Measurements from ENCODE around the gene ELOA2. TPM values are rescaled to one million over a fixed set of nuclear protein-coding genes. Genes with fewer than 3 reads are reported as not detected.

Gene ELOA2
- polyA plus RNA-seq = not detected
- long read RNA-seq, donor 1 = 0 reads
- long read RNA-seq, donor 2 = 0 reads
- long read RNA-seq, donor 3, partial matches to known transcripts = 0 of 1 reads
- long read RNA-seq, donor 3, other reads (novel, unspliced or antisense) = 0 of 1 reads
- long read RNA-seq, donor 4 = 0 reads
- long read RNA-seq, donor 5 = 0 reads
- long read RNA-seq, donor 6 = 0 reads
- long read RNA-seq, donor 7 = 0 reads
- long read RNA-seq, donor 8 = 0 reads
- long read RNA-seq, donor 9 = 0 reads
- long read RNA-seq, donor 10 = 0 reads

- 93 to 96% (median 94%) methylated on average over 28 to 29 of the region's 29 CpGs for WGBS, 3 donors
- Histone ChIP-seq H3K9me3 (ENCODE audit: control insufficient read depth in 2 of 2, insufficient read depth in 1 of 2, low read depth in 1 of 2, low read length in 1 of 2) (peaks cover 0 to 17% of the 10 kb centered on the region in 2 donors), H3K36me3 (ENCODE audit: control insufficient read depth in 3 of 3, insufficient read depth in 2 of 3, low read depth in 1 of 3, low read length in 3 of 3) (no peaks in the 10 kb centered on the region), H3K4me1 (ENCODE audit: control insufficient read depth in 3 of 3, insufficient read depth in 2 of 3, low read depth in 1 of 3, low read length in 2 of 3) (no peaks in the 10 kb centered on the region), H3K4me3 (ENCODE audit: low read depth in 1 of 3, low read length in 3 of 3) (no peak within 1 kb of the TSS), H3K27me3 (ENCODE audit: control insufficient read depth in 3 of 3, insufficient read depth in 3 of 3, low read length in 3 of 3) (no peaks in the 10 kb centered on the region), H3K27ac (ENCODE audit: low read depth in 1 of 3, low read length in 2 of 3) (no peak within 1 kb of the TSS)
- FAIRE-seq (no peak), DNase-seq (no peak)
Observed at GRCh38 chr18:47035156-47035671, at the start of gene ELOA2. Gene ELOA2 (minus strand): TSS chr18:47035621. CDS start chr18:47035264, 357 bp downstream.

GRCh38 chr18:47081578-47081977 lies 46.2 kb upstream of the ELOA2 start:
- Histone ChIP-seq H3K9me3 (ENCODE audit: control insufficient read depth in 2 of 2, insufficient read depth in 1 of 2, low read depth in 1 of 2, low read length in 1 of 2) (no peaks in the 10 kb centered on the region), H3K27me3 (ENCODE audit: control insufficient read depth in 3 of 3, insufficient read depth in 3 of 3, low read length in 3 of 3) (no peaks in the 10 kb centered on the region), H3K4me3 (ENCODE audit: low read depth in 1 of 3, low read length in 3 of 3) (no peak overlapping the region), H3K36me3 (ENCODE audit: control insufficient read depth in 3 of 3, insufficient read depth in 2 of 3, low read depth in 1 of 3, low read length in 3 of 3) (no peaks in the 10 kb centered on the region), H3K27ac (ENCODE audit: low read depth in 1 of 3, low read length in 2 of 3) (no peak overlapping the region), H3K4me1 (ENCODE audit: control insufficient read depth in 3 of 3, insufficient read depth in 2 of 3, low read depth in 1 of 3, low read length in 2 of 3) (no peaks in the 10 kb centered on the region)
- DNase-seq = no peak
- no peak for FAIRE-seq
- 82 to 87% (median 85%) methylated on average over 2 of the region's 2 CpGs for WGBS, 3 donors

- Histone ChIP-seq H3K27ac (ENCODE audit: low read depth in 1 of 3, low read length in 2 of 3) (no peak overlapping the region), H3K27me3 (ENCODE audit: control insufficient read depth in 3 of 3, insufficient read depth in 3 of 3, low read length in 3 of 3) (no peaks in the 10 kb centered on the region), H3K4me3 (ENCODE audit: low read depth in 1 of 3, low read length in 3 of 3) (no peak overlapping the region), H3K9me3 (ENCODE audit: control insufficient read depth in 2 of 2, insufficient read depth in 1 of 2, low read depth in 1 of 2, low read length in 1 of 2) (no peaks in the 10 kb centered on the region), H3K36me3 (ENCODE audit: control insufficient read depth in 3 of 3, insufficient read depth in 2 of 3, low read depth in 1 of 3, low read length in 3 of 3) (no peaks in the 10 kb centered on the region), H3K4me1 (ENCODE audit: control insufficient read depth in 3 of 3, insufficient read depth in 2 of 3, low read depth in 1 of 3, low read length in 2 of 3) (no peaks in the 10 kb centered on the region)
- FAIRE-seq = no peak
- no peak for DNase-seq
- WGBS, 3 donors = 96 to 97% (median 97%) methylated on average over 2 of the region's 2 CpGs
Observed at GRCh38 chr18:47080872-47081271, 45.5 kb upstream of the ELOA2 start.

GRCh38 chr18:47077111-47077510 lies 41.7 kb upstream of the ELOA2 start:
- WGBS, 3 donors = 86 to 91% (median 89%) methylated on average over 7 of the region's 7 CpGs
- Histone ChIP-seq H3K9me3 (ENCODE audit: control insufficient read depth in 2 of 2, insufficient read depth in 1 of 2, low read depth in 1 of 2, low read length in 1 of 2) (no peaks in the 10 kb centered on the region), H3K4me3 (ENCODE audit: low read depth in 1 of 3, low read length in 3 of 3) (no peak overlapping the region), H3K27me3 (ENCODE audit: control insufficient read depth in 3 of 3, insufficient read depth in 3 of 3, low read length in 3 of 3) (no peaks in the 10 kb centered on the region), H3K4me1 (ENCODE audit: control insufficient read depth in 3 of 3, insufficient read depth in 2 of 3, low read depth in 1 of 3, low read length in 2 of 3) (no peaks in the 10 kb centered on the region), H3K36me3 (ENCODE audit: control insufficient read depth in 3 of 3, insufficient read depth in 2 of 3, low read depth in 1 of 3, low read length in 3 of 3) (no peaks in the 10 kb centered on the region), H3K27ac (ENCODE audit: low read depth in 1 of 3, low read length in 2 of 3) (no peak overlapping the region)
- DNase-seq = no peak
- no peak for FAIRE-seq

- DNase-seq (no peak), FAIRE-seq (no peak)
- Histone ChIP-seq H3K27me3 (ENCODE audit: control insufficient read depth in 3 of 3, insufficient read depth in 3 of 3, low read length in 3 of 3) (no peaks in the 10 kb centered on the region), H3K4me1 (ENCODE audit: control insufficient read depth in 3 of 3, insufficient read depth in 2 of 3, low read depth in 1 of 3, low read length in 2 of 3) (no peaks in the 10 kb centered on the region), H3K9me3 (ENCODE audit: control insufficient read depth in 2 of 2, insufficient read depth in 1 of 2, low read depth in 1 of 2, low read length in 1 of 2) (no peaks in the 10 kb centered on the region), H3K27ac (ENCODE audit: low read depth in 1 of 3, low read length in 2 of 3) (no peak overlapping the region), H3K36me3 (ENCODE audit: control insufficient read depth in 3 of 3, insufficient read depth in 2 of 3, low read depth in 1 of 3, low read length in 3 of 3) (no peaks in the 10 kb centered on the region), H3K4me3 (ENCODE audit: low read depth in 1 of 3, low read length in 3 of 3) (no peak overlapping the region)
- whole genome bisulfite sequencing, 3 donors = 50 to 67% (median 60%) methylated on average over 13 of the region's 13 CpGs
Observed at GRCh38 chr18:47075098-47075883, 39.9 kb upstream of the ELOA2 start.

- 57 to 70% (median 60%) methylated on average over 3 of the region's 3 CpGs for whole genome bisulfite sequencing, 3 donors
- DNase-seq = no peak
- no peaks in the 10 kb centered on the region for H3K9me3 ChIP-seq (ENCODE audit: control insufficient read depth in 2 of 2, insufficient read depth in 1 of 2, low read depth in 1 of 2, low read length in 1 of 2)
- no peaks in the 10 kb centered on the region for H3K36me3 ChIP-seq (ENCODE audit: control insufficient read depth in 3 of 3, insufficient read depth in 2 of 3, low read depth in 1 of 3, low read length in 3 of 3)
- no peaks in the 10 kb centered on the region for H3K27me3 ChIP-seq (ENCODE audit: control insufficient read depth in 3 of 3, insufficient read depth in 3 of 3, low read length in 3 of 3)
- FAIRE-seq = no peak
- H3K4me3 ChIP-seq (ENCODE audit: low read depth in 1 of 3, low read length in 3 of 3) = no peak overlapping the region
- H3K4me1 ChIP-seq (ENCODE audit: control insufficient read depth in 3 of 3, insufficient read depth in 2 of 3, low read depth in 1 of 3, low read length in 2 of 3) = no peaks in the 10 kb centered on the region
- no peak overlapping the region for H3K27ac ChIP-seq (ENCODE audit: low read depth in 1 of 3, low read length in 2 of 3)
Observed at GRCh38 chr18:47067648-47068047, 32.2 kb upstream of the ELOA2 start.

GRCh38 chr18:47063096-47063495 lies 27.7 kb upstream of the ELOA2 start:
- H3K4me3 ChIP-seq (ENCODE audit: low read depth in 1 of 3, low read length in 3 of 3) = no peak overlapping the region
- no peaks in the 10 kb centered on the region for H3K9me3 ChIP-seq (ENCODE audit: control insufficient read depth in 2 of 2, insufficient read depth in 1 of 2, low read depth in 1 of 2, low read length in 1 of 2)
- DNase-seq (no peak), FAIRE-seq (no peak)
- WGBS, 3 donors = 90 to 93% (median 92%) methylated on average over 8 of the region's 8 CpGs
- no peak overlapping the region for H3K27ac ChIP-seq (ENCODE audit: low read depth in 1 of 3, low read length in 2 of 3)
- no peaks in the 10 kb centered on the region for H3K36me3 ChIP-seq (ENCODE audit: control insufficient read depth in 3 of 3, insufficient read depth in 2 of 3, low read depth in 1 of 3, low read length in 3 of 3)
- H3K4me1 ChIP-seq (ENCODE audit: control insufficient read depth in 3 of 3, insufficient read depth in 2 of 3, low read depth in 1 of 3, low read length in 2 of 3) = no peaks in the 10 kb centered on the region
- no peaks in the 10 kb centered on the region for H3K27me3 ChIP-seq (ENCODE audit: control insufficient read depth in 3 of 3, insufficient read depth in 3 of 3, low read length in 3 of 3)

GRCh38 chr18:47062471-47062870 lies 27.1 kb upstream of the ELOA2 start:
- Histone ChIP-seq H3K4me3 (ENCODE audit: low read depth in 1 of 3, low read length in 3 of 3) (no peak overlapping the region), H3K36me3 (ENCODE audit: control insufficient read depth in 3 of 3, insufficient read depth in 2 of 3, low read depth in 1 of 3, low read length in 3 of 3) (no peaks in the 10 kb centered on the region), H3K4me1 (ENCODE audit: control insufficient read depth in 3 of 3, insufficient read depth in 2 of 3, low read depth in 1 of 3, low read length in 2 of 3) (no peaks in the 10 kb centered on the region), H3K9me3 (ENCODE audit: control insufficient read depth in 2 of 2, insufficient read depth in 1 of 2, low read depth in 1 of 2, low read length in 1 of 2) (no peaks in the 10 kb centered on the region), H3K27me3 (ENCODE audit: control insufficient read depth in 3 of 3, insufficient read depth in 3 of 3, low read length in 3 of 3) (no peaks in the 10 kb centered on the region), H3K27ac (ENCODE audit: low read depth in 1 of 3, low read length in 2 of 3) (no peak overlapping the region)
- 47 to 49% (median 48%) methylated on average over 2 of the region's 2 CpGs for WGBS, 3 donors
- FAIRE-seq (no peak), DNase-seq (no peak)

Measured in small intestine (tissue), 16 donors.